HUES48 (cell line): Measurements from ENCODE around the gene DIAPH1.

Experiments used
- H3K27ac ChIP-seq: one replicate; pipeline ENCODE4 v1.7.0; 2013; ENCODE audit warnings: low read depth, low read length, inconsistent platforms
- H3K27me3 ChIP-seq: 2 replicates; pipeline ENCODE4 v1.6.1; 2013; ENCODE audit warnings: mild to moderate bottlenecking, low read length; ENCODE audit not compliant: control insufficient read depth, insufficient read depth
- H3K36me3 ChIP-seq: 2 replicates; pipeline ENCODE4 v1.6.1; 2013; ENCODE audit warnings: low read length; ENCODE audit not compliant: control insufficient read depth, insufficient read depth
- H3K4me1 ChIP-seq: 2 replicates; pipeline ENCODE4 v1.6.1; 2013; ENCODE audit warnings: mild to moderate bottlenecking, low read length; ENCODE audit not compliant: control insufficient read depth, insufficient read depth
- H3K4me3 ChIP-seq: 2 replicates; pipeline ENCODE4 v1.5.1; 2013; ENCODE audit warnings: mild to moderate bottlenecking, low read depth, low read length
- H3K9ac ChIP-seq: 2 replicates; pipeline ENCODE4 v1.6.1; 2013; ENCODE audit warnings: mild to moderate bottlenecking, low read depth, low read length, moderate library complexity
- H3K9me3 ChIP-seq: 2 replicates; pipeline ENCODE4 v1.6.1; 2013; ENCODE audit warnings: low read length; ENCODE audit not compliant: control insufficient read depth, insufficient read depth

Gene DIAPH1

DNA sequence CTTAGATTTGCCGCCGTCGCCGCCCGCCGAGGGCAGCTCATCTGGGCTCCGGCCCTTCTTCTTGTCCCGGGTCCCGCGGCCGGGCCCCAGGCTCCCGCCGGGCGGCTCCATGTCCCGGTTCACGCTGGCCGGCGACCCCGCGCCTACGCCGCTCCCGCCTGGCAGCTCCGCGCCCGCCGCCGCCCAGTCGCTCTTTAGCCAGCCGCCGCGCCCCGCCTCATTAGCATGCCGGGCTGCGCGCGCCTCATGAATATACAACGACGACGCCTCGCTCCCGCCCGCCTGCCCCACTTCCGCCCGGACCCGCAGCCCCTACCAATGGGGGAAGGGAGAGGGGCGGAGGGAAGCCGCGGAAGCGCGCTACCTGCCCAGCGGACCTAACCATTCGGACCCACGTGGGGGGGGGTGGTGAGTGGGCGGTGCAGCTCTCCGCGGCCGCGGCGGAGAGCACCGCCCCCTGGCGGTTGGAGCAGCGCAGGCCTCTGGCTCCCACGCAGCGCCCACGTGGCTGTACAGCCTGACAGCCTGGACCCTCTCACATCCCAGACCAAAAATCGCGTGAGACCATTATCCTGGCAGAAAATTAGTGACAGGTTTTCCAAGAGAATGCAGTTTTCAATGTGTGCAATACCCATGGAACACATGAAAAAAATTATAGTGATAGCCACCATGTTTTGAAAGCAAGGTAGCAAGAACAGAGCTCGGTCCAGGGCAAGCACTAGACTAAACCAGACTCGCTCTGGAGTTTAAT lies at the start of gene DIAPH1:
DIAPH1 (minus strand) TSS at position 197 of the 751 bp plus-strand sequence; CDS start at position 111, 86 bp downstream.
- peaks cover 46% of the 10 kb centered on the region for H3K36me3 ChIP-seq
- no peaks in the 10 kb centered on the region for H3K27me3 ChIP-seq
- H3K27ac ChIP-seq: peak within 1 kb of the TSS; percentile 87
- H3K4me3 ChIP-seq: peak within 1 kb of the TSS; percentile 77
- peak within 1 kb of the TSS; percentile 77 for H3K9ac ChIP-seq
- H3K9me3 ChIP-seq: no peaks in the 10 kb centered on the region
- peaks cover 38% of the 10 kb centered on the region for H3K4me1 ChIP-seq

DNA sequence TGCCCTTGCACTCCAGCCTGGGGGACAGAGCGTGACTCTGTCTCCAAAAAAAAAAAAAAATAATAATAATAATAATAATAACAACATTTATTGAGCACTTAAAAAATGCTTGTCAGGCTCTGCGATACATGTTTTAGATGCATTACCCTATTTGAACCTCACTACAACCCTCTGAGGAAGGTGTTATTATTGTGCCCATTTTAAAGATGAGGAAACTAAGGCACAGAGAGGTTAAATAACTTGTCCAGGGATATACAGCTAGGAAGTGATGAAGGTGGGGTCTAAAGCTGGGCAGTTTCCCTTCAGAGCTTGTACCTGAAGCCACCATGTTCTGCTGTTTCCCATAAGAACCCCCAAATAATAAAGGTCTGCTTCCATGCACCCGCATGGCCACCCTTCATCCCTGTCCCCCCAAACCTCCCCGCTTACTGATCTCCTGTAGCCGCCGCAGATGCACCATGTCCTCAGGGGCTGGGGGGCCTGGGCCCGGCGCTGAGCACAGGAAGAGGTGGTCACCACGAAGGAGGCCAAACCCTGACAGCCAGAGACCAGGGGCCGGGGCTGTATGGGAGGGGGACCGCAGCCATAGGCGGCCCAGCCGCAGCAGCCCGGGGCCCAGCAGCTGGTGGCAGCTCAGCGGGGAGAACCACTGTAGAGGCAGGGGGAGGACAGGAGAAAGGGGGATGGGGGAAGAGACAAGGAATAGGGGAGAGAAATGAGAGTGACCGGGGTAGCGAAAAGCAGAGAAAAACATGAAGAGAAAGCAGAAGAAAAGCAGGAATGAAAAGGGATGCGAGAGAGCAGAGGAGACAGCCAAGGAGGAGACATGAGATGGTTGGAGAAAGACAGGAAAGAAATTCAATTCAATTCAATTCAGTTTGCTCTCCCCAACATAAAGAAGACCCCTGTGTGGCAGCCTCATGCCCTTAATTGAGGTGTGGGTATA lies 47.5 kb upstream of the DIAPH1 start:
- no peaks in the 10 kb centered on the region for H3K27me3 ChIP-seq
- H3K9me3 ChIP-seq: no peaks in the 10 kb centered on the region
- no peak overlapping the region for H3K9ac ChIP-seq
- peaks cover 50% of the 10 kb centered on the region for H3K36me3 ChIP-seq
- H3K27ac ChIP-seq: no peak overlapping the region
- H3K4me1 ChIP-seq: 0 out of 2 replicates have a peak, but pooled peaks cover 3% of the 10 kb centered on the region
- no peak overlapping the region for H3K4me3 ChIP-seq

DNA sequence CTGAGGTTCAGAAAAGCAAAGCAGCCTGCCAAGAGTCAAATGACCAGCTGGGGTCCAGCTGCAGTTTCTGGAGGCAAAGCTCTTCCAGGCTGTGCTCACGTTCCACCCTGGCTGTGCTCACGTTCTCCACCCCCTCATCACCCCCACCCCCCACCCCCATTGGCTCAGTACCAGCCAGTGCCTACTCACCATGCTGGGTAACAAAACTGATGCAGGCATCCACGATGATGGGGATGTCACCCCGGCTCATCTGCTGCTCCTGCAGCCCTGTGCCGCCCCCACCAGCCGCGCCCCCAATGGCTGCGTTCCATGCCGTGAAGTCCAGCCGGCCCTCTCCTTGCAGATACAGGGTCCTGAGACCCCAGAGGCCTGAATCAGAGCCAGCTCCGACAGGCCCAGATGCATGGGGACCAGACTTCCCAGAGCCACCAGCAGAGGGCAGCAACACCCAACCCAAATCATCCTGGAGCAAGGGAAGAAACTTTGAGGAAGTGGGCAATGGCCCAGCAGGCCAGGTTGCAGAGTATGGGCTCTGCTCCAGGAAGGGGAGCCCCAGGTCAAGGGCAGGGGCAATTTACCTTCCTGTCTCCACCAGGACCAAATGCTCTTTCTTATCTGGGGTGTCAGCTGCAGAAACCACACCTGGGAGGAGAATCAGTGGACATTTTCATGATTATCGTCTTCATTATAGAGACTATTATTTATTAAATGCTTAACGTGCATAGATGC lies 46.1 kb upstream of the DIAPH1 start:
- H3K36me3 ChIP-seq: peaks cover 43% of the 10 kb centered on the region
- H3K4me3 ChIP-seq: no peak overlapping the region
- H3K9ac ChIP-seq: no peak overlapping the region
- no peak overlapping the region for H3K27ac ChIP-seq
- H3K27me3 ChIP-seq: no peaks in the 10 kb centered on the region
- no peaks in the 10 kb centered on the region for H3K9me3 ChIP-seq
- H3K4me1 ChIP-seq: 0 out of 2 replicates have a peak, but pooled peaks cover 3% of the 10 kb centered on the region

DNA sequence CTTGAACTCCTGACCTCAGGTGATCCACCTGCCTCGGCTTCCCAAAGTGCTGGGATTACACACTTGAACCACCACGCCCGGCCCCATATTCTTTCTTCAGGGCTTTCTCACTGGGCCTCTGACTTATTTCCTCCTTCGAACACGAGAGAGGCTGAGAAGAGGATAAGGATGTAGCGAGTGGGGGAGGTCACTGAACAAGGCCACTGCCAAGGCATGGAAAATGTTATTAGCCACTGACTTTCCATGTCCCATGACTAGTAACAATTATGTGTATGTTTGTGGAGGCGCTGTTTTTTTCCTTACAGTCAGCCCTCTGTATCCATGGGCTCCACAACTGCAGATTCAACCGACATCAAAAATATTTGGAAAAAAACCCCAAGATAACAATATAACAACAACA lies 44.7 kb upstream of the DIAPH1 start:
- H3K4me3 ChIP-seq: no peak overlapping the region
- H3K27me3 ChIP-seq: no peaks in the 10 kb centered on the region
- no peak overlapping the region for H3K9ac ChIP-seq
- H3K4me1 ChIP-seq: 0 out of 2 replicates have a peak, but pooled peaks cover 3% of the 10 kb centered on the region
- H3K36me3 ChIP-seq: peaks cover 43% of the 10 kb centered on the region
- H3K27ac ChIP-seq: no peak overlapping the region
- H3K9me3 ChIP-seq: no peaks in the 10 kb centered on the region

DNA sequence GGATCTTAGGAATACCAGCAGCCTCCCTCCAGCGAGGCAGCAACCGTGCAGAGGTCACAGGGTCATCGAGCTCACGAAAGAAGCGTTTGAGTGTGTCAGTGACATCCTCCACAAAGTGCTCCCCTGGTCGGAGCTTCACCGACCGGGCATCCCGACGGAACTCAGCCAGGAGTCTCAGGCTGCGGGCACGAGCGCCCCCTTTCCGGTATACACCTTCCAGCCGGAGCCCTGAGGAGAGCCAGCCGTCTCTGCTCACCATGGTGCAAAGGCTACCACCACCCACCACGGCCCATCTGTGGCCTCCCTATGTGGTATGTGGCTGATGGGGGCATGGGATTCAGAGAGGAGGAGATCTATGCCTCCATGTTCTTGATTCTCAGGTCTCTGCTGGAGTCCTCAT lies 43.2 kb upstream of the DIAPH1 start:
- Histone ChIP-seq H3K9me3 (no peaks in the 10 kb centered on the region), H3K4me1 (0 out of 2 replicates have a peak, but pooled peaks cover 3% of the 10 kb centered on the region), H3K27ac (no peak overlapping the region), H3K9ac (no peak overlapping the region), H3K4me3 (no peak overlapping the region), H3K27me3 (no peaks in the 10 kb centered on the region), H3K36me3 (peaks cover 52% of the 10 kb centered on the region)

DNA sequence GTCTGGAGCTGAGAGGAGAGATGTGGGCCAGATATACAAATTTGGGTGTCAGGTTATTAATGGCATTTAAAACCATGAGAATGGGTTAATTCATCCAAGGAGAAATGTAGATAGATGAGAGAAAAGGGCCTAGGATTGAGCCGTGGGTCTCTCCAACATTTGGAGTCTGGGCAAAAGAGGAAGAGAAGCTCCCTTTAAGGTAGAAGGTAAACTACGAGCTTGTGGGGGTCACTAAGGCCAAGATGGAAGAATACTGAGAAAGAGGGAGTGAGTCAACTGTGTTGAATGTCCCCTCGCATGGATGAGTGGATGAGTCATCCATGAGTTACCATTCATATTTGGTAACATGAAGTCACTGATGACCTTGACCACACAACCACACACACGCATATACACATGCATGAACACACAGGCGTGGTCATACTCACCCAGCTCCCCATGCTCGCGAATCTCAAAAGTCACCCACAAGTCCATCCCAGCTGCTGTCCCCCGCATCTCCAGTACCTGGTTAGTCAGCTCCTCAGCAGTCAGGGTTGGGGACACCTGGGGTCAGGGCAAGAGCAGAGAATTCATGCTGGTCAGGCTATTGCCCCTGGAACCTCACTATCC lies 39.2 kb upstream of the DIAPH1 start:
- Histone ChIP-seq H3K4me1 (no peaks in the 10 kb centered on the region), H3K9me3 (no peaks in the 10 kb centered on the region), H3K4me3 (no peak overlapping the region), H3K36me3 (peaks cover 76% of the 10 kb centered on the region), H3K9ac (no peak overlapping the region), H3K27ac (no peak overlapping the region), H3K27me3 (no peaks in the 10 kb centered on the region)

DNA sequence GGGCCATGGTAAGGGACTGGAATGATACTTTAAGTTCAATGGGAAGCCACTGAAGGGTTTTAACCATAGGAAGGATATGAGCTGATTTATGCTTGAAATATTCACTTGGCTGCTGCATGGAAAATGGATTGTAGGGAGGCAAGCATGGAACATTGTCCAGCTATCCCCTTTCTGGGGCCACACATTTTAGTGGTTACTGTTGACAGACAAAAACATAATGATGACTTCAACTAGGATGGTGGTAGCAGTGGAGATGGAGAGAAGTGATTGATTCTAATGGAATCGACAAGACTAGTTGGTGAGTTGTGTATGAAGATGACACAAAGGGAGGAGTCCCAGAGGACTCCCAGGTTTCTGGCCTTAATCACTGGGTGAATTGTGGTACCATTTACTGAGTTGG lies 38.6 kb upstream of the DIAPH1 start:
- Histone ChIP-seq H3K9ac (no peak overlapping the region), H3K9me3 (no peaks in the 10 kb centered on the region), H3K27me3 (no peaks in the 10 kb centered on the region), H3K27ac (no peak overlapping the region), H3K36me3 (peaks cover 71% of the 10 kb centered on the region), H3K4me3 (no peak overlapping the region), H3K4me1 (no peaks in the 10 kb centered on the region)

DNA sequence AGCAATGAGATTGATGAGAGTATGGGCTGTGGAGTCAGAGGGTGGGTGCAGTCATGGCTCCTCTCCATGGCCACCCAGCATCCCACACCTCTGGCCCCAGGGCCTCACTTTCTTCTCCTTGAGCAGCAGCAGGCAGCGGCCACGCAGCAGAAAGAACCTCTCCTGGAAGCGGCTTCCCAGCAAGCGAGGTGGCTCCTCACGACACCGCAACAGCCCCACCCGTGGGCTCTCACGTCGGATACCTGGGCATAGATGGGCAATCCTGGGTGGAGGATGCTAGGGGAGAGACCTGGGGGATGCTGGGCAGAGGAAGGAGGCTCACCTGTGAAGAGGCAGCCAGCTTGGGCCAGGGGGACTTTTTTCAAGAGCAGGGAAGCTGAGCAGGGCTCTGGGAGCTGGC lies 37.6 kb upstream of the DIAPH1 start:
- Histone ChIP-seq H3K4me3 (no peak overlapping the region), H3K4me1 (peaks cover 5% of the 10 kb centered on the region; the same call in 1 of the 2 replicates), H3K9ac (no peak overlapping the region), H3K27me3 (no peaks in the 10 kb centered on the region), H3K27ac (no peak overlapping the region), H3K9me3 (no peaks in the 10 kb centered on the region), H3K36me3 (peaks cover 66% of the 10 kb centered on the region)

DNA sequence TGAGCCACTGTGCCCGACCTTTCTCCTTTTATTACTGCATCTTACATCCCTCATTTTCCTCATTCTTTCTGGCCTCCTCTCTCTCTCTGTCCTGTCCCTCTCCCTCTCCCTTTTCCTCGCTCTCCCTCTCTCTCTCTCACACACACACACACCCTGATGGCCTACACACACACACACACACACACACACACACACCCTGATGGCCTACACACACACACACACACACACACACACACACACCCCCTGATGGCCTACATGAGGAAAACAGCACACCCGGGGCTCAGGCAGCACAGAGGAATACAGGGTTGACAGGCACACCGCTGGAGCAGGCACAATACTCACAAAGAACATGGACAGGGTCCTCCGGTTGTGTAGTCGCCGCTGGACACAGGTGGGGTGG lies 36.2 kb upstream of the DIAPH1 start:
- peaks cover 63% of the 10 kb centered on the region for H3K36me3 ChIP-seq
- no peak overlapping the region for H3K9ac ChIP-seq
- no peak overlapping the region for H3K27ac ChIP-seq
- H3K27me3 ChIP-seq: no peaks in the 10 kb centered on the region
- peaks cover 10% of the 10 kb centered on the region; the same call in 1 of the 2 replicates for H3K4me1 ChIP-seq
- no peak overlapping the region for H3K4me3 ChIP-seq
- no peaks in the 10 kb centered on the region for H3K9me3 ChIP-seq

DNA sequence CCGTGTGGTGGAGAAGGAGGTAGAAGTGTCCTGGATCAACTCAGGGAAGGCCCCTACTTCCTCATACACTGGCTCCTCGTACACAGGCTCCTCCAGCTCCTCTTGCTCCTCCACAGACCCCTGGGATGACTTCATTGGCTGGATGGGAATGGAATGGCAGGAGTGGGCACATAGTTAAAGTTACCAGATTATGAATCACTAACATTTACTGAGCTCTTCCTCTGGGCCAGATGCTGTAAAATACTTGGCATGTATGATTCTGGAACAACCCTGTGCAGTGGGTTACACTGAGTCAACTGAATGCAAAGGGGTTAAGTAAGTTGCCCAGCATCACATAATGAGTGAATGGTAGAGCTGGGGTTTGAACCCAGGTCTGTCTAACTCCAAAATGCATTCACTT lies 35.5 kb upstream of the DIAPH1 start:
- no peaks in the 10 kb centered on the region for H3K27me3 ChIP-seq
- no peaks in the 10 kb centered on the region for H3K9me3 ChIP-seq
- peaks cover 57% of the 10 kb centered on the region for H3K36me3 ChIP-seq
- H3K4me3 ChIP-seq: no peak overlapping the region
- no peak overlapping the region for H3K9ac ChIP-seq
- no peak overlapping the region for H3K27ac ChIP-seq
- peaks cover 11% of the 10 kb centered on the region; the same call in 1 of the 2 replicates for H3K4me1 ChIP-seq
